GM12874 (cell line): ENCODE results near the gene ADAMTS17.

ENCODE experiments used
- TF ChIP-seq, protein P1 (sequence below): IDR thresholded peaks from 2 replicates; pipeline ENCODE4 v1.5.1; 2011; ENCODE audit warnings: low read depth, mild to moderate bottlenecking, control low read depth, low read length, moderate library complexity; ENCODE audit not compliant: insufficient read depth

Gene ADAMTS17

DNA sequence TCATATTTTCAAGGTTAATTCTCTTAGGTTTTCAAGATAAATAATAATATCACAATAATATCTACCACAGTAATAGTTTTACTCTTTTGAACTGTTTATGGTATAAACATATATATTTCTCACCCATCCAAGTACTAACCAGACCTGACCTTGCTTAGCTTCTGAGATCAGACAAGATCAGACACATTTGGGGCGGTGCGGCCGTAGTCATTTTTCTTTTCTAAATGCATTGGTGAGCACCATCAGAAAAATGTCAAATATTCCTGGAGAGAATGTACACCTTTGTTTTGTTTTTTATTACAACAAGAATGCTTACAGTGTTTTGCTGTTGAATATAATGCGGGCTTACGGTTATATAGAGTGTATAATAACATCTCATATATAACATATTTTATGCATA lies 267.8 kb downstream of the ADAMTS17 start:
- TF ChIP-seq, protein P1, sequence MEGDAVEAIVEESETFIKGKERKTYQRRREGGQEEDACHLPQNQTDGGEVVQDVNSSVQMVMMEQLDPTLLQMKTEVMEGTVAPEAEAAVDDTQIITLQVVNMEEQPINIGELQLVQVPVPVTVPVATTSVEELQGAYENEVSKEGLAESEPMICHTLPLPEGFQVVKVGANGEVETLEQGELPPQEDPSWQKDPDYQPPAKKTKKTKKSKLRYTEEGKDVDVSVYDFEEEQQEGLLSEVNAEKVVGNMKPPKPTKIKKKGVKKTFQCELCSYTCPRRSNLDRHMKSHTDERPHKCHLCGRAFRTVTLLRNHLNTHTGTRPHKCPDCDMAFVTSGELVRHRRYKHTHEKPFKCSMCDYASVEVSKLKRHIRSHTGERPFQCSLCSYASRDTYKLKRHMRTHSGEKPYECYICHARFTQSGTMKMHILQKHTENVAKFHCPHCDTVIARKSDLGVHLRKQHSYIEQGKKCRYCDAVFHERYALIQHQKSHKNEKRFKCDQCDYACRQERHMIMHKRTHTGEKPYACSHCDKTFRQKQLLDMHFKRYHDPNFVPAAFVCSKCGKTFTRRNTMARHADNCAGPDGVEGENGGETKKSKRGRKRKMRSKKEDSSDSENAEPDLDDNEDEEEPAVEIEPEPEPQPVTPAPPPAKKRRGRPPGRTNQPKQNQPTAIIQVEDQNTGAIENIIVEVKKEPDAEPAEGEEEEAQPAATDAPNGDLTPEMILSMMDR: no peak

DNA sequence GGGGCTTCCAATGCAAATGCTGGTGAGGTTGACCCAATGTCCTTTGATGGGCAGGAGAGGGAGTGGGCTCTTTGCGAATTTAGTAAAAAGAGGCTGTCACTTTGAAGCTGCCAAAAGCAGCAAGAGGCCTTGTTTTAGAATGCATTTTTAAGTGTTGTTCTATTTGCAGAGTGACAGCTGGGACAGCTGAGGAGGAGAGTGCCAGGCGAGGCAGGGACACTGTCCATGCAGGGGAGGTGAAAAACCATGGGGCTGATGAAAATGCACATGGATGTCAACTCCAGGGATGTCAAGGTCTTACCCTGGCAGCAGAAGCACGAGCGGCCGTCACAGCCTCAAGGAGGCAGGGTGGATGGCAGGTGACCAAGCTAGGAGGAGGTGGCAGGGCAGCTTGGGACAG lies 279.8 kb downstream of the ADAMTS17 start:
- TF ChIP-seq, protein P1: no peak

DNA sequence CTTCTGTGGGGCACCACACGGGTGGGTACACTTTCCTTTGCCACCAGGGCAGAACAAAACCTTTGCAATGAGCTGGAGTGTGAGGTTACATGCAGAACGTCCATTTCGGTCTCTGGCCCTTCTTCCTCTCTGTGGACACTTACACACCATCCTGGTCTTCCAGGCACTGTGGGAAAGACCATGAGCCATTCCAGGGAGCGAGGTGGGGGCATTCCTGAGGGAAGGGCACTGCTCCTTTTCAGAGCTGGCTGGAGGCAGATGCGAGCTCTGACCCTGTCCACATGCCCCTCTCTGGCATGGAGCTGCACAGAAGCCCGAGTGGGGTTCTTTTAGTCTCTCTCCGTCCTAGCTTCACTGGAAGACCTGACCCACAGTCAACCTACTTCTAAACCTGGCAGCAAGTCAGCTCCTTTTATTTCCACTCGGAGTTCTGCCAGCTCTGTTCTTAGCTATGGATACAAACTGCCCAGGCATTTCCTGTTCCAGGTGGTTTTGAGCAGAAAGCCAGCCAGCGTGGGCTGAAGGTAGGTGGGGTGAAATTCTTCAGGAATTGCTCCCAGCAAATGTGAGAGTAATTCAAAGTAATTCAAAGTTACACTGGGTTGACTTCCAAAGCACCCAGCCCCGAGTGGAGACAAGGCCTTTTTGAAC lies 281.4 kb downstream of the ADAMTS17 start:
- TF ChIP-seq, protein P1: no peak

DNA sequence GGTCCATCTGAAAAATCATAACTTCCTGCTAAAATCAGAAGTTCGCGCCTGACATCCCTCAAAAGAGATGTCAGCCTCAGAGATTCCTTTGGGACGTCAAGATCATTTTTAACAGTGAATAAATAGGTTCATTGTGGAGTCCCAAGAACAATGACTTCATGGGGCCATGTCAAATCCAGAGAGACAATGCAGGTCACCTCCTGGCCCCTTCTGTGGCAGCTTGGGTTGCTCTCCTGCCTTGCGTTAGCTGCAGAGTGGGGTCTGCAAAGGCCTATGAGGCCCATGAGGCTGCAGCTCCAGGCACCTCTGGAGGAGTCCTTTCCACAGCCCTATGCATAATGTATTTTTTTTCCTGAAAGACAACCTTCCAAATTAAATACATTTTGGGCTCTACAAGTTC lies 282.3 kb downstream of the ADAMTS17 start:
- TF ChIP-seq, protein P1: no peak

DNA sequence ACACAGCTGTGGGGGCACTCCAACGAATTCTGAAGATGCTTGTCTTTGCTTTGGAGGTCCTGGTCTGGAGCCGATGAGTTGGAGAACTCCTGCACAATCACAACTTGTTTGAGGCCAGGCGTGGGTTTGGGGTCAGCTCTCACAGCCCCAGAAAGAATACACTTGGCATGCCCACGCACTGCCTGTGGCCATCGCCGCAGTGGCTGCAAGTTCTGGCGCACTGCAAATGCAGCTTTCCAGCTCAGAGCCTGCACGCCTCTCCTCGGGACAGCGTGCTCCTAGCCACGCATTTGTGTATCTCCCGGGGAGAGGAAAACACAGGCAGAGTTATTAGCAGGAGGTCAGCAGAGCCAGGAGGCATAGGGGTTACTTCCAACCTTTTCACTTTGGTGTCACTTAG lies 282.7 kb downstream of the ADAMTS17 start:
- TF ChIP-seq, protein P1: no peak

DNA sequence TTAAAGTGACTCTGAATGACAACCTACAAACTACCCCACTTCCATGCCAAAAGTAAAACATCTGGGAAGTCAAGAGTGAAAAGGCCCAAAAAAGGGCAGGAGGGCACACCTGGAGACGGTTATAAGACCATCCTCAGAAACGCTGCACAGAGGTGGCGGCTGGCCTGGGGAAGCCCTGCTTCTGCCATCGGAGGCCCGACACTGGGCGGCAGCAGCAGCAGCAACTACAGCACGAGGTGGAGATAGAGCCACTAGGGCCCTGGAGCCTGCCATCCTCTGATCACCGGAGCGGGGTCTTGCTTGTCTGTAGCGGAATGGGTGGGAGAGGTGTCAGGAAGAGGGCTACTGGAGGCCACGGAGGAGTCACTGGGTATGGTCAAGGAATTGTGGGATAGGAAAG lies 283.3 kb downstream of the ADAMTS17 start:
- TF ChIP-seq, protein P1: no peak

DNA sequence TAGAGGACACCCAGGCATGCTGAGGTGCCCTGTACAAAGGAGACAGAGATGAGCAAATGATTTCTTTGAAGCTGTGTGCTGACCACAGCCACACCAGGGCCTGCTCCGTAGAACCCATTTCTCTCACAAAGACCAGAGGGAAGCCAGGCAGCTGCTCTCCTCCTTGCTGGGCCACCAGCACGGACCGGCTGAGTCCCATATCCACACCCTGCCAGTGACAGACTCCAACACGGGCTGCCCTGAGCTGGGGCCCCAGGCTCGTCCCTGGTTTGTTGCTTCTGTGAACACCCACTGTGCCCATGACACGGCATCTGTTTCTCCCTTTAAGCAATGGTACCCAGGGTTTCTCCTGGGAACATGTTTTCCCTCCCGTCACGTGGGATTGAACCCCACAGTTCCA lies 284.5 kb downstream of the ADAMTS17 start:
- TF ChIP-seq, protein P1: no peak
